Endothelial cell of umbilical vein (primary cell): ENCODE results near the gene LMF2. TPM values are rescaled to one million over a fixed set of nuclear protein-coding genes. Genes with fewer than 3 reads are reported as not detected.

Experiments used
- BruUV-seq: library from RNA; stranded (reverse); fragments of 400-500 nt; replicated peaks from 2 replicates; lab custom pipeline; 2021; lab: Mats Ljungman, UMichigan
- CTCF ChIA-PET: fragments of 300-600, 350-600 bp; sonication (Branson Sonifier 250); formaldehyde crosslinking; loops from one replicate; lab custom pipeline; 2021; ENCODE audit warnings: antibody characterized with exemption, inconsistent platforms; lab: Charles Lee
- POLR2A ChIA-PET: fragments of 300-600, 350-600 bp; sonication (Branson Sonifier 250); formaldehyde crosslinking; loops from one replicate; lab custom pipeline; 2021; ENCODE audit warnings: antibody characterized with exemption, inconsistent platforms; lab: Charles Lee
- DNase-seq: peaks from one replicate; pipeline ENCODE4 v3.0.0-alpha.2; 2011; ENCODE audit warnings: low read depth, low spot score
- FAIRE-seq: peaks from 2 replicates; lab custom pipeline; 2011; peaks lifted over from hg19 to GRCh38; lab: Jason Lieb, UNC
- H2AFZ ChIP-seq: 2 replicates; pipeline ENCODE4 v1.6.0; 2012; ENCODE audit warnings: low read depth, low read length, control low read depth, inconsistent platforms
- H3K27ac ChIP-seq: 2 replicates; pipeline ENCODE4 v1.5.1; 2011; ENCODE audit warnings: low read depth, mild to moderate bottlenecking, control low read depth, low read length, moderate library complexity; ENCODE audit not compliant: insufficient read depth
- H3K27me3 ChIP-seq, 2 experiments: 2 replicates each; pipeline versions ENCODE4 v1.6.0 to v1.6.1; 2011; ENCODE audit warnings: low read length in 2 of 2, mixed read lengths in 1 of 2; ENCODE audit not compliant: control insufficient read depth in 2 of 2, insufficient read depth in 2 of 2
- H3K36me3 ChIP-seq, 2 experiments: 2 replicates in 1 of 2; 3 replicates in 1 of 2; pipeline ENCODE4 v1.5.1; 2011; ENCODE audit warnings: low read length in 2 of 2, mild to moderate bottlenecking in 1 of 2, moderate library complexity in 1 of 2; ENCODE audit not compliant: control insufficient read depth in 2 of 2, insufficient read depth in 2 of 2; ENCODE audit errors: extremely low read depth in 1 of 2
- H3K4me1 ChIP-seq: 3 replicates; pipeline ENCODE4 v1.5.1; 2011; ENCODE audit warnings: mild to moderate bottlenecking, low read length; ENCODE audit not compliant: control insufficient read depth, insufficient read depth; ENCODE audit errors: extremely low read depth
- H3K4me2 ChIP-seq: 2 replicates; pipeline ENCODE4 v1.6.1; 2011; ENCODE audit warnings: low read length, control low read depth, mixed read lengths; ENCODE audit not compliant: insufficient read depth
- H3K4me3 ChIP-seq, 3 experiments: fragments of 200-600 bp in 1 of 3; sonication (generic), shearing (Covaris generic) in 1 of 3; replicated peaks in 1 of 3; 2 replicates each; pipeline ENCODE4 v1.5.1; 2011 to 2016; ENCODE audit warnings: control low read depth in 3 of 3, low read length in 3 of 3, mild to moderate bottlenecking in 2 of 3, inconsistent platforms in 1 of 3, low read depth in 1 of 3, moderate library complexity in 1 of 3; ENCODE audit not compliant: insufficient read depth in 1 of 3
- H3K79me2 ChIP-seq: 2 replicates; pipeline ENCODE4 v1.6.0; 2012; ENCODE audit warnings: low read length, inconsistent platforms; ENCODE audit not compliant: control insufficient read depth, insufficient read depth
- H3K9ac ChIP-seq: replicated peaks from 2 replicates; pipeline ENCODE3; 2011; ENCODE audit warnings: low read length, control low read depth; ENCODE audit not compliant: insufficient read depth; ENCODE audit errors: extremely low read depth
- H3K9me1 ChIP-seq: replicated peaks from 3 replicates; pipeline ENCODE4 v1.6.0; 2011; ENCODE audit warnings: mild to moderate bottlenecking, low read length; ENCODE audit not compliant: control insufficient read depth, insufficient read depth; ENCODE audit errors: extremely low read depth
- H3K9me3 ChIP-seq: replicated peaks from 2 replicates; pipeline ENCODE4 v1.5.1; 2012; ENCODE audit warnings: low read length, inconsistent platforms; ENCODE audit not compliant: control insufficient read depth, insufficient read depth
- H4K20me1 ChIP-seq: replicated peaks from 2 replicates; pipeline ENCODE3; 2011; ENCODE audit warnings: mild to moderate bottlenecking, low read length; ENCODE audit not compliant: control insufficient read depth, insufficient read depth; ENCODE audit errors: extremely low read depth
- EZH2 ChIP-seq: IDR thresholded peaks from 2 replicates; pipeline ENCODE4 v1.6.1; 2012; ENCODE audit warnings: borderline replicate concordance, low read depth, mild to moderate bottlenecking, moderate library complexity, low read length, inconsistent platforms; ENCODE audit not compliant: severe bottlenecking
- FOS ChIP-seq: IDR thresholded peaks from 2 replicates; pipeline ENCODE4 v1.6.1; 2011; ENCODE audit warnings: mild to moderate bottlenecking, low read length, moderate library complexity, borderline replicate concordance; ENCODE audit not compliant: insufficient read depth
- GATA2 ChIP-seq: IDR thresholded peaks from 2 replicates; pipeline ENCODE4 v1.7.0; 2011; ENCODE audit warnings: low read depth, mild to moderate bottlenecking, moderate library complexity, mixed read lengths, low read length; ENCODE audit not compliant: insufficient read length, insufficient read depth
- JUN ChIP-seq: IDR thresholded peaks from 2 replicates; pipeline ENCODE4 v1.6.1; 2011; ENCODE audit warnings: borderline replicate concordance, low read depth; ENCODE audit not compliant: insufficient read length, insufficient read depth
- MYC ChIP-seq: IDR thresholded peaks from one replicate; pipeline ENCODE4 v1.6.1; 2011; ENCODE audit warnings: mild to moderate bottlenecking, low read depth, low read length
- POLR2A ChIP-seq: IDR thresholded peaks from 2 replicates; pipeline ENCODE4 v1.6.1; 2012; ENCODE audit warnings: low read depth, mild to moderate bottlenecking, control low read depth, low read length
- POLR2AphosphoS5 ChIP-seq: IDR thresholded peaks from 2 replicates; pipeline ENCODE4 v1.6.1; 2012; ENCODE audit warnings: low read depth, mild to moderate bottlenecking, control low read depth, low read length, moderate library complexity; ENCODE audit not compliant: insufficient read depth
- dilution Hi-C: fragments of 300-500 bp; cut with MboI; formaldehyde crosslinking; loops from one replicate; pipeline ENCODE4 v1.15.0; 2019; ENCODE audit warnings: low sequenced_read_pairs; ENCODE audit not compliant: extremely low pct_ligation_motif_present
- intact Hi-C: fragments of 100-400 bp; cut with micrococcal nuclease; formaldehyde crosslinking; loops from one replicate; pipeline ENCODE4 v1.10.0; 2022
- polyA plus RNA-seq, 4 experiments: library from polyadenylated mRNA; depleted of rRNA in 3 of 4; stranded (reverse) in 3 of 4; unstranded in 1 of 4; fragments of >200 nt; gene quantifications; 2 replicates each; pipeline versions ENCODE4 v1.2.1 to v1.2.3, GENCODE V29; 2011 to 2012; ENCODE audit warnings: missing spikeins in 1 of 4
- total RNA-seq: library from RNA; stranded (reverse); gene quantifications from 2 replicates; pipeline ENCODE4 v1.2.3, GENCODE V29; 2021
- TF ChIP-seq, protein P1 (sequence below): IDR thresholded peaks from 2 replicates; pipeline ENCODE4 v1.6.1; 2011; ENCODE audit not compliant: insufficient read depth, insufficient read length
- TF ChIP-seq, protein P2 (sequence below), 2 donors: IDR thresholded peaks; 1 replicate in 1 of 2; 2 replicates in 1 of 2; pipeline ENCODE4 v1.5.1; 2011; ENCODE audit warnings: low read length in 2 of 2, mild to moderate bottlenecking in 2 of 2, moderate library complexity in 2 of 2, control low read depth in 1 of 2, inconsistent platforms in 1 of 2, low read depth in 1 of 2; ENCODE audit not compliant: insufficient read depth in 1 of 2; ENCODE audit errors: extremely low read depth in 1 of 2

LMF2 gene
- total and polyA plus RNA-seq, 2 donors (not counting 3 experiments of a cell fraction or from before 2014, with no cell fraction given): 89.7 to 112 TPM

DNA sequence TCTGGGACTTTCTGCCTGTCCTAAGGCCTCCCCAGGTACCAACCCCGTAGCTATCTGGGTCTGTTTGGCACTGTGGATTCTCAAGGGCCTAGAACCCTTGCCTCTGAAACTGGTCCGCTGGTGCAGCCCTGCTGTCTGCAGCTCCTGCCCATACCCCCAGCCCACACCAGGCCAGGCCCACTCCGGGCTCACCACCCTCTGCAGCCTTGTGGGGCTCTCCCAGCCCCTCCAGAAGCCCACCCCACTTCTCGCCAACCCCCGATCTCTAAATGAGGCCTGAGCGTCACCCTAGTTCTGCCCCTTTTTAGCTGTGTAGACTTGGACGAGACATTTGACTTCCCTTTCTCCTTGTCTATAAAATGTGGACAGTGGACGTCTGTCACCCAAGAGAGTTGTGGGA is 42.9 kb upstream of the LMF2 start:
- dilution Hi-C loops: no loop called here
- no peak overlapping the region for H3K4me2 ChIP-seq
- FAIRE-seq (no peak), DNase-seq (no peak)
- CTCF ChIA-PET: interaction anchor here (1.1 to 2.8 kb wide), 3 partner anchors 9 to 25 kb away, joined by 3 to 11 read pairs (median 8); partner anchors contain the start of genes SCO2 and SYCE3
- BruUV-seq: no TSS peak
- H3K36me3 ChIP-seq: no peaks in the 10 kb centered on the region
- no peaks in the 10 kb centered on the region for H3K79me2 ChIP-seq
- no peaks in the 10 kb centered on the region for H3K4me1 ChIP-seq
- no peaks in the 10 kb centered on the region for H3K9me3 ChIP-seq
- intact Hi-C loops: no loop called here
- no peak overlapping the region for H3K4me3 ChIP-seq
- H3K27ac ChIP-seq: no peak overlapping the region
- TF ChIP-seq, protein P1, sequence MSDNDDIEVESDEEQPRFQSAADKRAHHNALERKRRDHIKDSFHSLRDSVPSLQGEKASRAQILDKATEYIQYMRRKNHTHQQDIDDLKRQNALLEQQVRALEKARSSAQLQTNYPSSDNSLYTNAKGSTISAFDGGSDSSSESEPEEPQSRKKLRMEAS: no peak
- TF ChIP-seq POLR2A: no peak
- no peak for TF ChIP-seq FOS
- TF ChIP-seq MYC: no peak
- TF ChIP-seq POLR2AphosphoS5: no peak
- TF ChIP-seq GATA2: no peak
- no peak for TF ChIP-seq EZH2
- TF ChIP-seq JUN: no peak
- TF ChIP-seq, protein P2, sequence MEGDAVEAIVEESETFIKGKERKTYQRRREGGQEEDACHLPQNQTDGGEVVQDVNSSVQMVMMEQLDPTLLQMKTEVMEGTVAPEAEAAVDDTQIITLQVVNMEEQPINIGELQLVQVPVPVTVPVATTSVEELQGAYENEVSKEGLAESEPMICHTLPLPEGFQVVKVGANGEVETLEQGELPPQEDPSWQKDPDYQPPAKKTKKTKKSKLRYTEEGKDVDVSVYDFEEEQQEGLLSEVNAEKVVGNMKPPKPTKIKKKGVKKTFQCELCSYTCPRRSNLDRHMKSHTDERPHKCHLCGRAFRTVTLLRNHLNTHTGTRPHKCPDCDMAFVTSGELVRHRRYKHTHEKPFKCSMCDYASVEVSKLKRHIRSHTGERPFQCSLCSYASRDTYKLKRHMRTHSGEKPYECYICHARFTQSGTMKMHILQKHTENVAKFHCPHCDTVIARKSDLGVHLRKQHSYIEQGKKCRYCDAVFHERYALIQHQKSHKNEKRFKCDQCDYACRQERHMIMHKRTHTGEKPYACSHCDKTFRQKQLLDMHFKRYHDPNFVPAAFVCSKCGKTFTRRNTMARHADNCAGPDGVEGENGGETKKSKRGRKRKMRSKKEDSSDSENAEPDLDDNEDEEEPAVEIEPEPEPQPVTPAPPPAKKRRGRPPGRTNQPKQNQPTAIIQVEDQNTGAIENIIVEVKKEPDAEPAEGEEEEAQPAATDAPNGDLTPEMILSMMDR (IDR thresholded peaks at IDR 0.05; ENCODE audit: extremely low read depth in 1 of 2, insufficient read depth in 1 of 2, low read depth in 1 of 2, low read length in 2 of 2): no peak
- no peaks in the 10 kb centered on the region for H4K20me1 ChIP-seq
- POLR2A ChIA-PET: no interaction called here
- H3K9me1 ChIP-seq: no peaks in the 10 kb centered on the region
- H3K27me3 ChIP-seq: peaks cover 27 to 43% of the 10 kb centered on the region in 2 experiments
- H2AFZ ChIP-seq: no peak overlapping the region
- no peak overlapping the region for H3K9ac ChIP-seq
